ENCODE data around the gene AP1S1. TPM values are rescaled to one million over a fixed set of nuclear protein-coding genes. Genes with fewer than 3 reads are reported as not detected.

Gene AP1S1
- polyA plus RNA-seq, 1 donor (not counting 4 experiments of a cell fraction or from before 2014, with no cell fraction given) = 279 TPM

- FAIRE-seq (no peak), DNase-seq (ENCODE audit: low read depth, low spot score) (no peak)
- Histone ChIP-seq H3K4me2 (ENCODE audit: control insufficient read depth, extremely low read depth, insufficient read depth, low read depth, low read length) (no peak overlapping the region), H2AFZ (ENCODE audit: control insufficient read depth, low read length) (no peak overlapping the region), H3K4me3 (ENCODE audit: control insufficient read depth in 2 of 3, extremely low read depth in 1 of 3, insufficient read depth in 2 of 3, low read depth in 1 of 3, low read length in 3 of 3) (no peak overlapping the region), H4K20me1 (ENCODE audit: control insufficient read depth, extremely low read depth, insufficient read depth, low read length) (no peaks in the 10 kb centered on the region), H3K9me1 (ENCODE audit: control insufficient read depth, extremely low read depth, insufficient read depth, low read length) (no peaks in the 10 kb centered on the region), H3K9me3 (ENCODE audit: control insufficient read depth, low read depth, low read length) (no peaks in the 10 kb centered on the region), H3K4me1 (ENCODE audit: control insufficient read depth, extremely low read depth, insufficient read depth, low read length) (peaks cover 18% of the 10 kb centered on the region), H3K27me3 (ENCODE audit: control insufficient read depth, extremely low read depth, insufficient read depth, low read length) (no peaks in the 10 kb centered on the region), H3K27ac (ENCODE audit: control insufficient read depth, insufficient read depth, low read length) (no peak overlapping the region), H3K9ac (ENCODE audit: control insufficient read depth, extremely low read depth, insufficient read depth, low read length) (no peak overlapping the region), H3K79me2 (ENCODE audit: control insufficient read depth, insufficient read depth, low read length) (no peaks in the 10 kb centered on the region), H3K36me3 (ENCODE audit: control insufficient read depth in 2 of 2, extremely low read depth in 1 of 2, insufficient read depth in 2 of 2, low read length in 2 of 2) (no peaks in the 10 kb centered on the region)
- TF ChIP-seq EZH2 (IDR thresholded peaks at IDR 0.05; ENCODE audit: low read length) (no peak), CTCF (optimal IDR thresholded peaks at IDR 0.05 in 1 of 3, IDR thresholded peaks at IDR 0.05 in 1 of 3, conservative IDR thresholded peaks at IDR 0.05 in 1 of 3; ENCODE audit: extremely low read depth in 1 of 3, insufficient read depth in 2 of 3, low read length in 3 of 3) (no peak)
- dilution Hi-C loops (cut with MboI; ENCODE audit: extremely low pct_ligation_motif_present, low sequenced_read_pairs) = no loop called here
These were observed 39.1 kb upstream of the AP1S1 start for GRCh38 chr7:101115215-101115614.

- dilution Hi-C loops (cut with MboI; ENCODE audit: extremely low pct_ligation_motif_present, low sequenced_read_pairs) = no loop called here
- Histone ChIP-seq H3K9me3 (ENCODE audit: control insufficient read depth, low read depth, low read length) (no peaks in the 10 kb centered on the region), H3K27ac (ENCODE audit: control insufficient read depth, insufficient read depth, low read length) (no peak overlapping the region), H4K20me1 (ENCODE audit: control insufficient read depth, extremely low read depth, insufficient read depth, low read length) (no peaks in the 10 kb centered on the region), H3K27me3 (ENCODE audit: control insufficient read depth, extremely low read depth, insufficient read depth, low read length) (no peaks in the 10 kb centered on the region), H3K4me3 (ENCODE audit: control insufficient read depth in 2 of 3, extremely low read depth in 1 of 3, insufficient read depth in 2 of 3, low read depth in 1 of 3, low read length in 3 of 3) (no peak overlapping the region), H3K36me3 (ENCODE audit: control insufficient read depth in 2 of 2, extremely low read depth in 1 of 2, insufficient read depth in 2 of 2, low read length in 2 of 2) (no peaks in the 10 kb centered on the region), H3K4me1 (ENCODE audit: control insufficient read depth, extremely low read depth, insufficient read depth, low read length) (peaks cover 25% of the 10 kb centered on the region), H3K9me1 (ENCODE audit: control insufficient read depth, extremely low read depth, insufficient read depth, low read length) (no peaks in the 10 kb centered on the region), H2AFZ (ENCODE audit: control insufficient read depth, low read length) (no peak overlapping the region), H3K9ac (ENCODE audit: control insufficient read depth, extremely low read depth, insufficient read depth, low read length) (no peak overlapping the region), H3K79me2 (ENCODE audit: control insufficient read depth, insufficient read depth, low read length) (no peaks in the 10 kb centered on the region), H3K4me2 (ENCODE audit: control insufficient read depth, extremely low read depth, insufficient read depth, low read depth, low read length) (no peak overlapping the region)
- FAIRE-seq (no peak), DNase-seq (ENCODE audit: low read depth, low spot score) (no peak)
- TF ChIP-seq EZH2 (IDR thresholded peaks at IDR 0.05; ENCODE audit: low read length) = no peak
- TF ChIP-seq CTCF (optimal IDR thresholded peaks at IDR 0.05 in 1 of 3, IDR thresholded peaks at IDR 0.05 in 1 of 3, conservative IDR thresholded peaks at IDR 0.05 in 1 of 3; ENCODE audit: extremely low read depth in 1 of 3, insufficient read depth in 2 of 3, low read length in 3 of 3) = no peak
These were observed 37.4 kb upstream of the AP1S1 start for GRCh38 chr7:101116898-101117297.

Data from keratinocyte (primary cell).